Gastrocnemius medialis (tissue), 4 donors: ENCODE measurements around the gene HBD.
"Not testable (repeated sequence)": the region's sequence is repeated elsewhere in the genome, so short reads cannot be mapped to it uniquely, and the experiment has no call there.

Experiments used
- CTCF ChIP-seq, 5 experiments: fragments of 450-650 bp in 3 of 5; fragments of 200-600 bp in 2 of 5; sonication (generic) in 2 of 5; IDR thresholded peaks in 4 of 5; conservative IDR thresholded peaks in 1 of 5; 1 replicate in 4 of 5; 2 replicates in 1 of 5; pipeline ENCODE4 v1.5.1; 2016 to 2019; ENCODE audit warnings: antibody characterized with exemption in 5 of 5, mild to moderate bottlenecking in 3 of 5, moderate library complexity in 3 of 5
- POLR2A ChIP-seq, 2 donors: fragments of 450-650 bp; IDR thresholded peaks; one replicate each; pipeline ENCODE4 v1.6.1; 2017; ENCODE audit warnings: antibody characterized with exemption in 2 of 2, mild to moderate bottlenecking in 2 of 2, moderate library complexity in 2 of 2

GRCh38 chr11:5249807-5250396 is 15.6 kb upstream of the HBD start, which contains the start of gene HBG1:
- not testable (repeated sequence) for TF ChIP-seq CTCF (IDR thresholded peaks at IDR 0.05 in 4 of 5, conservative IDR thresholded peaks at IDR 0.05 in 1 of 5); POLR2A (IDR thresholded peaks at IDR 0.05)
